HepG2 (cell line): ENCODE results near the gene MEIOB. TPM values are rescaled to one million over a fixed set of nuclear protein-coding genes. Genes with fewer than 3 reads are reported as not detected.

ENCODE experiments used
- KLF9 ChIP-seq: IDR thresholded peaks from 2 replicates; pipeline ENCODE4 v1.6.1; 2016; ENCODE audit warnings: low read depth
- MLLT10 ChIP-seq: sonication (generic); formaldehyde crosslinking; IDR thresholded peaks from 2 replicates; pipeline ENCODE4 v1.4.0; 2020; ENCODE audit warnings: missing genetic modification reagents
- NR2F1 ChIP-seq, 2 experiments: fragments of 450-650 bp in 1 of 2; formaldehyde crosslinking in 1 of 2; IDR thresholded peaks; 2 replicates each; pipeline versions ENCODE4 v1.5.0 to v1.6.1; 2016 to 2020; ENCODE audit warnings: mild to moderate bottlenecking in 1 of 2, missing compliant biosample characterization in 1 of 2, missing genetic modification reagents in 1 of 2, moderate library complexity in 1 of 2
- RERE ChIP-seq: IDR thresholded peaks from 2 replicates; pipeline ENCODE4 v1.6.1; 2016; ENCODE audit warnings: low read depth, missing genetic modification reagents, missing compliant biosample characterization
- TBL1XR1 ChIP-seq: fragments of 150-350 bp; IDR thresholded peaks from 2 replicates; pipeline ENCODE4 v1.6.1; 2014; ENCODE audit warnings: borderline replicate concordance, low read length; ENCODE audit not compliant: partially characterized antibody
- TSC22D2 ChIP-seq: sonication (generic); formaldehyde crosslinking; IDR thresholded peaks from 2 replicates; pipeline ENCODE4 v1.5.1; 2020; ENCODE audit warnings: missing genetic modification reagents, mild to moderate bottlenecking, borderline replicate concordance
- ZFP36L2 ChIP-seq: sonication (generic); formaldehyde crosslinking; IDR thresholded peaks from 2 replicates; pipeline ENCODE4 v1.4.0; 2020; ENCODE audit warnings: missing genetic modification reagents
- ZNF407 ChIP-seq: sonication (generic); formaldehyde crosslinking; IDR thresholded peaks from one replicate; pipeline ENCODE4 v1.5.1; 2020; ENCODE audit warnings: mild to moderate bottlenecking, missing genetic modification reagents; ENCODE audit errors: not compliant biosample characterization
- ZNF609 ChIP-seq: sonication (generic); formaldehyde crosslinking; IDR thresholded peaks from 2 replicates; pipeline ENCODE4 v1.4.0; 2020; ENCODE audit warnings: mild to moderate bottlenecking, missing genetic modification reagents, borderline replicate concordance
- polyA plus RNA-seq, 8 experiments: library from polyadenylated mRNA; depleted of rRNA in 3 of 8; stranded (reverse) in 7 of 8; unstranded in 1 of 8; fragments of >200 nt; fragmentation: Illumina TruSeq in 4 of 8; extraction: Trizol in 4 of 8; gene quantifications; 2 replicates each; pipeline versions ENCODE4 v1.2.1 to v1.2.3, GENCODE V29; 2011 to 2016; ENCODE audit warnings: low read depth in 4 of 8, missing spikeins in 1 of 8, mixed read lengths in 1 of 8; ENCODE audit not compliant: insufficient read depth in 1 of 8
- total RNA-seq, 5 experiments: library from RNA; depleted of rRNA; stranded (reverse); fragments of >200 nt; fragmentation: Illumina TruSeq; extraction: Trizol; gene quantifications; 2 replicates each; pipeline ENCODE4 v1.2.3, GENCODE V29; 2016; ENCODE audit warnings: low read depth in 1 of 5

Gene MEIOB
- total and polyA plus RNA-seq, 2 of the 13 experiments (the other 11 are each of a cell fraction or from before 2014, with no cell fraction given) = 0.17 TPM; not detected in 1

GRCh38 chr16:1794221-1794871 lies 77.6 kb downstream of the MEIOB start (continued):
- TF ChIP-seq ZNF407 (CRISPR knock-in tag) (no peak), TSC22D2 (CRISPR knock-in tag) (no peak; the same call in 1 of the 2 replicates), ZFP36L2 (CRISPR knock-in tag) (no peak), ZNF609 (CRISPR knock-in tag) (peak; percentile 70), KLF9 (CRISPR knock-in tag) (no peak), MLLT10 (CRISPR knock-in tag) (no peak), NR2F1 (CRISPR knock-in tag; IDR thresholded peaks at IDR 0.05) (peak; percentile 34 to 48; a peak in 3 of 4 replicates), RERE (no peak), TBL1XR1 (no peak)
